Measurements from ENCODE around the gene SIL1.

SIL1 gene

DNA sequence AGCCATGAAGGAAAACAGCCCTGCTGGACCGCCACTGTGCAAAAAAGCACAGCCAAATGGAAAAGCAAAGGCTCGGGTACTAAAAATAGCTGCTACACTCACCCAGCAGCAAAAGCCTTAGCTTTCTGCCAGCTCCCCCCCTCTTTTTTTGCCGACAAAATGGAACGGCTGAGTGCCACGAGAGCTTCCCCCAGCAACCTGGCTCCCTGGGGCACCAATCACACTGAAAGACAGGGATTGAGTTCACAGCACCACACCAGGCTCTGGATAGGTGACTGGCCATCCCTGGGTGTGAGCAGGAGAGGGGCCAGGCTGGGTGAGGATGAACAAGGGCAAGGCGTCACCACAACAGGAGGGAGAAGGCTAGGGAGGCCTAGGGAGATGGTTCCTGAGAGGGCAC, 66.7 kb downstream of the SIL1 start:
- H3K27ac ChIP-seq = no peak overlapping the region
- no peak for DNase-seq (ENCODE audit: low spot score)
- ChIA-PET POLR2A (ENCODE audit: low non-redundant PET) (no interaction called here), CTCF (interaction anchor here (0.6 kb wide), 1 partner anchor 9 kb away, joined by 3 read pairs; no protein-coding TSS in a partner anchor)
- TF ChIP-seq, protein P1, sequence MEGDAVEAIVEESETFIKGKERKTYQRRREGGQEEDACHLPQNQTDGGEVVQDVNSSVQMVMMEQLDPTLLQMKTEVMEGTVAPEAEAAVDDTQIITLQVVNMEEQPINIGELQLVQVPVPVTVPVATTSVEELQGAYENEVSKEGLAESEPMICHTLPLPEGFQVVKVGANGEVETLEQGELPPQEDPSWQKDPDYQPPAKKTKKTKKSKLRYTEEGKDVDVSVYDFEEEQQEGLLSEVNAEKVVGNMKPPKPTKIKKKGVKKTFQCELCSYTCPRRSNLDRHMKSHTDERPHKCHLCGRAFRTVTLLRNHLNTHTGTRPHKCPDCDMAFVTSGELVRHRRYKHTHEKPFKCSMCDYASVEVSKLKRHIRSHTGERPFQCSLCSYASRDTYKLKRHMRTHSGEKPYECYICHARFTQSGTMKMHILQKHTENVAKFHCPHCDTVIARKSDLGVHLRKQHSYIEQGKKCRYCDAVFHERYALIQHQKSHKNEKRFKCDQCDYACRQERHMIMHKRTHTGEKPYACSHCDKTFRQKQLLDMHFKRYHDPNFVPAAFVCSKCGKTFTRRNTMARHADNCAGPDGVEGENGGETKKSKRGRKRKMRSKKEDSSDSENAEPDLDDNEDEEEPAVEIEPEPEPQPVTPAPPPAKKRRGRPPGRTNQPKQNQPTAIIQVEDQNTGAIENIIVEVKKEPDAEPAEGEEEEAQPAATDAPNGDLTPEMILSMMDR (conservative IDR thresholded peaks at IDR 0.05; ENCODE audit: low read depth) = no peak

DNA sequence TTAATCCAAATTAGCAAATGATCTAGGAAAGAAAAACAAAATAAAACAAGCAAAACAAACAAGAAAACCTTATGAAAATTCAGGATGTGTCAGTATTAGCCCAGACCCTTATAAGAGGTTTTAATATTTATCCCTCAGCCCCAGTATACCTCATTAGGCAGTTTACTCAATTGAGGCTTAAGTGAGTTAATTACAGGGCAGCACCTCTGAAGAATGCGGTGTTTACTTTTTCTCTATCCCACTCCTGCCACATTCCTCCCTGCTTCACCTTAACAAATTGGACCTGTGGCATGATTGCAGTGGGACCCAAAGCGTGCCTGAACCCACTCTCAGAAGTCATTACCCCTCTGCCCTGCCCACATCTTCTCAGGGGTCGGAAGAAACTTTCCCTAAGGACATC, 67.1 kb downstream of the SIL1 start:
- ChIA-PET CTCF (interaction anchor here (0.6 kb wide), 1 partner anchor 9 kb away, joined by 3 read pairs; no protein-coding TSS in a partner anchor), POLR2A (ENCODE audit: low non-redundant PET) (no interaction called here)
- no peak overlapping the region for H3K27ac ChIP-seq
- DNase-seq (ENCODE audit: low spot score) = no peak
- TF ChIP-seq, protein P1 (conservative IDR thresholded peaks at IDR 0.05; ENCODE audit: low read depth) = no peak

DNA sequence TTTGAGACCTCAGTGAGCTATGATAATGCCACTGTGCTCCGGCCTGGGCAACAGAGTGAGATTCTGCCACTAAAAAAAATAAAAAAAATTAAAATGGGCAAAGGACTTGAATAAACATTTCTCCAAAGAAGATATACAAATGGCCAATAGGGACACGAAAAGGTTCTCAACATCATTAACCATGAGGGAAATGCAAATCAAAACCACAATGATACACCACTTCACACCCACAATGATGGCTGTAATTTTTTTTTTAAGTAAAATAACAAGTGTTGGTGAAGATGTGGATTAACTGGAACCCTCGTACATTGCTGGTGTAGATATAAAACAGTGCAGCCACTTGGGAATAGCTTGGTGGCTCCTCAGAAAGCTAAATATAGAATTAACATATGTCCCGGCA, 68.0 kb downstream of the SIL1 start:
- DNase-seq (ENCODE audit: low spot score) = no peak
- POLR2A ChIA-PET (ENCODE audit: low non-redundant PET) = no interaction called here
- no peak overlapping the region for H3K27ac ChIP-seq
- TF ChIP-seq, protein P1 (conservative IDR thresholded peaks at IDR 0.05; ENCODE audit: low read depth) = no peak
- CTCF ChIA-PET = interaction anchor here (0.6 kb wide), 1 partner anchor 530 kb away, joined by 5 read pairs; no protein-coding TSS in a partner anchor

DNA sequence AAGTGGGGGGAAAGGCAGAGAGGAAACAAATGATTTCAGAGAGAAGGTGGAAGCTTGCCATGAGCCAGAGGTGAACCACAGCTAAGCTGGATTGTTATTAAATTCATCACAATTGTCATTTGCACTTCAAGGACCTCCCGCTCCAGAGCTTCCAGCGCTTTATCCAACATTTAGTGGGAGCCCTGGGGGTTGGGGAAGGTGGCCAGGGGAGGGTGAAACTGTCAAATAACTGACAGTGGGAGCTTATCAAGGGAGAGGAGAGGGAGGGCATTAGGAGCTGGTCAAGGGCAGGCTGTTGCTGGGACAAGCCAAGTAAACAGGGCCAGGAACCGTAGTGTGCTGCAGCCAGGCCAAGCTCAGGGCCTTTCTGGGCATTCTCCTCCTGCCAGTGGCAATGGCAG, 71.5 kb downstream of the SIL1 start:
- POLR2A ChIA-PET (ENCODE audit: low non-redundant PET) = no interaction called here
- DNase-seq (ENCODE audit: low spot score) = no peak
- no peak overlapping the region for H3K27ac ChIP-seq
- TF ChIP-seq, protein P1 (conservative IDR thresholded peaks at IDR 0.05; ENCODE audit: low read depth) = no peak
- CTCF ChIA-PET = interaction anchor here (0.6 kb wide), 1 partner anchor 737 kb away, joined by 3 read pairs; no protein-coding TSS in a partner anchor

DNA sequence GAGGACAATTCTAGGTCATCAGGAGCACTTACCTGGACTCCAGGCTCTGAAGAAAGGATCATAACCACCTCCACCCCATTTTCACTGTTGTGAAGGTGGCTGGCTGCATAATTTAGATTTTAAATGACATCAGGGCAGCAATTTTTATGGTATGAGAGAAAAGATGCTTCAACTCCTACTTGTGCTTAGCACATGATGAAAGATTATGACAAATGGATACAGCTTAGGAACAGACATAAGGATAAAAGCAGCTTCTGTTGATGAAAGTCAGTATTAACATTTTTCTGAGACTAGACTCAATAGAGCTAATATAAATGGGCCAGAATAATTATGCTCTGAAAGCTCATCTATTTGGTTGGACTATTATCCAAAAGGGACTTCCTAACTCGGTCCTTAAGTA, 72.2 kb downstream of the SIL1 start:
- no peak for DNase-seq (ENCODE audit: low spot score)
- ChIA-PET POLR2A (ENCODE audit: low non-redundant PET) (no interaction called here), CTCF (interaction anchor here (0.6 to 0.7 kb wide), 2 partner anchors 515 to 736 kb away, joined by 3 to 4 read pairs; no protein-coding TSS in a partner anchor)
- TF ChIP-seq, protein P1 (conservative IDR thresholded peaks at IDR 0.05; ENCODE audit: low read depth) = no peak
- H3K27ac ChIP-seq = no peak overlapping the region

DNA sequence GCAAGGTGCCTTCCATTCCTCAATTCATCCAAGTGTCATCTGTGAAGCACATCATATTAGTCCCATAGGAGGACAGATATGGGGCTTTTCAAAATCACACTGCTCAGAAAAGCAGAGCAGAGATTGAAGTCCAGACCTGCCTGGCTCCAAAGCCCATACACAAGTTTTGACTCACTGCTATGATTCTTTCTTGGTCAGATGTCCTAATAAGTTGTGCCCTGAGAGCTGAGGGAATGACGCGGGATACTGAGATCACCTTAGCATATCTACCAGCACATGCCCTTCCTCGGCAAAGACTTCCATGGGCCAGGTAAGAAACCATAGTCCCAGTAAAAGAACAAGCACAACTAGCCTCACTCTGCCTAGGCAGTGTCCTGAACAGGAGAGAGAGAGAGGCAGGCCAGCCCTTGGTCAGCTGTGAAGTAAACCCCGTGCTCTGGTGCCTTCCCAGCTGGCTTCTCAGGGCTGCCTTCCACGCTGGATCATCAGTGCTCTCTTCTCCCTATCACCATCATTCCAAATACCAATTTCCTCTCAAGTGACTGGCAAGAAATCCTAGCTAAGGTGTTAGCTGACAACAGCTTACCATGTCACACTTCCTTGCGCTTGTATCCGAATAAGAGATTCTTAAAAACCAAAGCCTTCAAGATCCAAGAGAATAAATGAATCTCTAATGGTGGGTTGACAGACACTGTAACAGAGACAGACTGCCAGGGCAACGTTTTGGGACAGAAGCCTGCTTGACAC, 73.2 kb downstream of the SIL1 start:
- H3K27ac ChIP-seq = no peak overlapping the region
- POLR2A ChIA-PET (ENCODE audit: low non-redundant PET) = no interaction called here
- CTCF ChIA-PET = interaction anchor here (0.6 to 0.7 kb wide), 2 partner anchors 10 to 17 kb away, joined by 3 read pairs; no protein-coding TSS in a partner anchor
- DNase-seq (ENCODE audit: low spot score) = no peak
- TF ChIP-seq, protein P1 (conservative IDR thresholded peaks at IDR 0.05; ENCODE audit: low read depth) = no peak

Data from RWPE1 (cell line).